IPS-18c (cell line): ENCODE measurements around the gene UNC5C.
"Not testable (repeated sequence)": the region's sequence is repeated elsewhere in the genome, so short reads cannot be mapped to it uniquely, and the experiment has no call there.

Experiments used
- H3K4me3 ChIP-seq: 2 replicates; pipeline ENCODE4 v1.7.0; 2013; ENCODE audit warnings: low read depth, mild to moderate bottlenecking, low read length, moderate library complexity; ENCODE audit not compliant: insufficient read depth
- H3K9me3 ChIP-seq: one replicate; pipeline ENCODE4 v1.6.1; 2013; ENCODE audit warnings: mild to moderate bottlenecking, low read length, moderate library complexity; ENCODE audit not compliant: control insufficient read depth, insufficient read depth

UNC5C gene

GRCh38 chr4:95204873-95205272, 343.9 kb downstream of the UNC5C start:
- no peak overlapping the region for H3K4me3 ChIP-seq
- H3K9me3 ChIP-seq, result no peaks in the 10 kb centered on the region

- no peaks in the 10 kb centered on the region for H3K9me3 ChIP-seq
- H3K4me3 ChIP-seq, result no peak overlapping the region
These were observed 344.4 kb downstream of the UNC5C start for GRCh38 chr4:95204267-95204844.

GRCh38 chr4:95198961-95199360, 349.8 kb downstream of the UNC5C start:
- Histone ChIP-seq H3K9me3 (no peaks in the 10 kb centered on the region), H3K4me3 (no peak overlapping the region)

GRCh38 chr4:95197353-95197752, 351.4 kb downstream of the UNC5C start:
- Histone ChIP-seq H3K4me3 (no peak overlapping the region), H3K9me3 (no peaks in the 10 kb centered on the region)

GRCh38 chr4:95193391-95194224, 355.2 kb downstream of the UNC5C start:
- Histone ChIP-seq H3K4me3 (no peak overlapping the region), H3K9me3 (no peaks in the 10 kb centered on the region)

- no peaks in the 10 kb centered on the region for H3K9me3 ChIP-seq
These were observed 357.2 kb downstream of the UNC5C start for GRCh38 chr4:95191537-95191936.

GRCh38 chr4:95190751-95191436, 357.9 kb downstream of the UNC5C start:
- no peak overlapping the region for H3K4me3 ChIP-seq
- H3K9me3 ChIP-seq, result no peaks in the 10 kb centered on the region

More at GRCh38 chr4:95191537-95191936, 357.2 kb downstream of the UNC5C start:
- no peak overlapping the region for H3K4me3 ChIP-seq

- no peak overlapping the region for H3K4me3 ChIP-seq
These were observed 359.9 kb downstream of the UNC5C start for GRCh38 chr4:95188701-95189370.

GRCh38 chr4:95186666-95187065, 362.1 kb downstream of the UNC5C start:
- no peak overlapping the region for H3K4me3 ChIP-seq

More at GRCh38 chr4:95188701-95189370, 359.9 kb downstream of the UNC5C start:
- no peaks in the 10 kb centered on the region for H3K9me3 ChIP-seq

GRCh38 chr4:95183656-95184408, 364.9 kb downstream of the UNC5C start:
- Histone ChIP-seq H3K9me3 (no peaks in the 10 kb centered on the region), H3K4me3 (no peak overlapping the region)

More at GRCh38 chr4:95186666-95187065, 362.1 kb downstream of the UNC5C start:
- no peaks in the 10 kb centered on the region for H3K9me3 ChIP-seq

GRCh38 chr4:95181996-95182306, 366.8 kb downstream of the UNC5C start:
- Histone ChIP-seq H3K4me3 (no peak overlapping the region), H3K9me3 (peaks cover 2% of the 10 kb centered on the region)

GRCh38 chr4:95181243-95181995, 367.4 kb downstream of the UNC5C start:
- Histone ChIP-seq H3K4me3 (0 out of 2 replicates have a peak overlapping the region, but pooled peaks have one; percentile 0), H3K9me3 (peaks cover 2% of the 10 kb centered on the region)

- Histone ChIP-seq H3K4me3 (0 out of 2 replicates have a peak overlapping the region, but pooled peaks have one; percentile 0), H3K9me3 (peaks cover 2% of the 10 kb centered on the region)
These were observed 368.1 kb downstream of the UNC5C start for GRCh38 chr4:95180531-95181242.

GRCh38 chr4:95178938-95179337, 369.8 kb downstream of the UNC5C start:
- no peak overlapping the region for H3K4me3 ChIP-seq

GRCh38 chr4:95171377-95171776, 377.4 kb downstream of the UNC5C start:
- H3K9me3 ChIP-seq, H3K4me3 ChIP-seq: not testable (repeated sequence)

More at GRCh38 chr4:95178938-95179337, 369.8 kb downstream of the UNC5C start:
- H3K9me3 ChIP-seq, result peaks cover 2% of the 10 kb centered on the region

GRCh38 chr4:95170176-95170575, 378.6 kb downstream of the UNC5C start:
- Histone ChIP-seq H3K4me3 (no peak overlapping the region), H3K9me3 (no peaks in the 10 kb centered on the region)
